GM12872 (cell line): ENCODE data around the gene HVCN1.

Experiments
- CTCF ChIP-seq: IDR thresholded peaks from 3 replicates; pipeline ENCODE4 v1.5.1; 2011; ENCODE audit warnings: low read depth, mild to moderate bottlenecking, low read length, moderate library complexity; ENCODE audit not compliant: insufficient read depth

HVCN1 gene

DNA sequence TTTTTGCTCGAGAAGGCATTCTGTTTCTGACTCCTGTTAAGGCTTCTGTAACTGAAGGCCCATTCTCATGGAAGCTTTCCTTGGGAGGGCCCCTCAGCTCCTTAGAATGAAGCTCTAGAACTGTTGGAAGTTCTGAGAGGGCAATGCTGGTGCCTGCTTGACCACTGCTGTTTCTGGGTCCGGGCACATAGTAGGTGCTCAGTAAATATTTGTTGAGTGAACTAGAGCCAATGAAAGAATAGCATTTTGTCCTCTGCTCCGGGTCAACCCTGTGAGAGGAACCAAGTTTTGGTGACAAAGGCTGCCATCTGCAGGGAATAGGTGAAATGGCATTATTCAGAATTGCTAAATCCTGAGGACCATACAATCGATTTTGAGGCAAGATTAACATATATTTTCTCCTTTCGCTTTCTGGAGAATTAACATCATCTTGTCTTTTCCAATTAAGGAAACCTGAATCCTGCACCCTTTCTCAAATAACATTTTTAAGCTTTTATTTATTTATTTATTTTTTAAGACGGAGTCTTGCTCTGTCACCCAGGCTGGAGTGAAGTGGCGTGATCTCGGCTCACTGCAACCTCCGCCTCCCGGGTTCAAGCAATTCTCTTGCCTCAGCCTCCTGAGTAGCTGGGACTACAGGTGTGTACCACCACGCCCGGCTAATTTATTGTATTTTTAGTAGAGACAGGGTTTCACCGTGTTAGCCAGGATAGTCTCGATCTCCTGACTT lies 86.7 kb downstream of the HVCN1 start:
- peak; percentile 74 for TF ChIP-seq CTCF

DNA sequence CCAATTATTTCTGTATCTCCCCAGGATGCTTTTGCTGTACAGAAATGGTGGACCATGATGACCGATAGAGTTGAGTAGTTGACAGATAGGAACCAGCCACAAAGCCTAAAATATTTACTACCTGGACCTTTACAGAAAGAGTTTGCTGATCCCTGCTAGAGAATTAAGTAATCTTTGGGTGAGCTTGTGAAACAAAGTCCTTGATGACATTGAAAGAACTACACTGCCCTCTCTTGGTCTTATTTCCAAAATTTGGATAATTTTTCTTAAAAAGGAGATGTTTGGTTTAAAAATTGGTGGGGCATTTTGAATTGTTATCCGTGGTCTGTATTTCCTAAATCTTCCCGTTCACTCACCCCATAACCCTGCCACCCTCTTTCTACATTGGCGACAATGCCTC lies 88.7 kb downstream of the HVCN1 start:
- peak; percentile 32; the same call in 1 of the 3 replicates for TF ChIP-seq CTCF

DNA sequence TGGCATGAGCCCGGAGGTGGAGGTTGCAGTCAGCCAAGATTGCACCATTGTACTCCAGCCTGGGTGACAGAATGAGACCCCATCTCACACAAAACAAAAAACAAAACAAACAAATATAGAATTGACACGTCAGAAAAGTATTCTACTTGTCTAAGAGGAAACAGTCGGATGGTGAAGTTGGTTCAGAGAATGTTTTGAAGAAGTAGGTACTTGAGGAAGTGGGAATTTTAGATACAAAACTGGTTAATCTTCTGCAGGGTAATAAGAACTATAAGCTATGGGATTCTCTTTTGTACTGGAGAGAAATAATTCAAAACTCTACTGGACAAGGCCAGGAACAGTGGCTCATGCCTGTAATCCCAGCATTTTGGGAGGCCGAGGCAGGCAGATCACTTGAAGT lies 89.6 kb downstream of the HVCN1 start:
- TF ChIP-seq CTCF, result no peak
